Measurements from ENCODE around the gene MDGA2.
"Not testable (repeated sequence)": the region's sequence is repeated elsewhere in the genome, so short reads cannot be mapped to it uniquely, and the experiment has no call there.

MDGA2 gene

DNA sequence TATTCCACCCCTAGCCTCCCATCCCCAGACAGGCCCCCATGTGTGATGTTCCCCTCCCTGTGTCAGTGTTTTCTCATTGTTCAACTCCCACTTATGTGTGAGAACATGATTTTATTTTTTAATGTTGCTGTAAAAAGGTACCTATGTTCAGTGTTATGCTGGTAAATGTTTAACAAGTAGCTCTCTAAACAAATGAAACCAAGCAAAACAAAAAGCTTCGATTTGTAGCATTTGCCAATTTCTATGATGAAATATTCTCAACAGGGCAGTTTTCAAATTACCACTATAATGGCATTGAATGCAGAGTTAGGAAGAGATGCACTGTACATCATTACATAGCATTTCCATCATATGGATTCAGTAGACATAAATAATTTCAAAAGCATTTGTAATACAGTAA, 410.6 kb downstream of the MDGA2 start:
- POLR2A ChIA-PET, result no interaction called here
- DNase-seq (ENCODE audit: extremely low spot score), result no peak
- no peak for TF ChIP-seq ZNF384 (IDR thresholded peaks at IDR 0.05)
- no peak for TF ChIP-seq NFRKB (IDR thresholded peaks at IDR 0.05)
- TF ChIP-seq, protein P1, sequence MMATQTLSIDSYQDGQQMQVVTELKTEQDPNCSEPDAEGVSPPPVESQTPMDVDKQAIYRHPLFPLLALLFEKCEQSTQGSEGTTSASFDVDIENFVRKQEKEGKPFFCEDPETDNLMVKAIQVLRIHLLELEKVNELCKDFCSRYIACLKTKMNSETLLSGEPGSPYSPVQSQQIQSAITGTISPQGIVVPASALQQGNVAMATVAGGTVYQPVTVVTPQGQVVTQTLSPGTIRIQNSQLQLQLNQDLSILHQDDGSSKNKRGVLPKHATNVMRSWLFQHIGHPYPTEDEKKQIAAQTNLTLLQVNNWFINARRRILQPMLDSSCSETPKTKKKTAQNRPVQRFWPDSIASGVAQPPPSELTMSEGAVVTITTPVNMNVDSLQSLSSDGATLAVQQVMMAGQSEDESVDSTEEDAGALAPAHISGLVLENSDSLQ (IDR thresholded peaks at IDR 0.05), result no peak
- no peak for TF ChIP-seq FOXK2 (IDR thresholded peaks at IDR 0.05)
- TF ChIP-seq ELF4 (IDR thresholded peaks at IDR 0.05), result no peak
- TF ChIP-seq BHLHE40 (IDR thresholded peaks at IDR 0.05; ENCODE audit: borderline replicate concordance), result no peak
- TF ChIP-seq CTBP1 (IDR thresholded peaks at IDR 0.05; ENCODE audit: borderline replicate concordance), result no peak
- no peak for TF ChIP-seq TARDBP (IDR thresholded peaks at IDR 0.05)
- TF ChIP-seq ARNT (IDR thresholded peaks at IDR 0.05), result no peak
- TF ChIP-seq LEF1 (IDR thresholded peaks at IDR 0.05; ENCODE audit: borderline replicate concordance), result no peak
- TF ChIP-seq SP1 (IDR thresholded peaks at IDR 0.05), result no peak
- TF ChIP-seq HDGF (IDR thresholded peaks at IDR 0.05; ENCODE audit: borderline replicate concordance), result no peak
- TF ChIP-seq FOXM1 (IDR thresholded peaks at IDR 0.05; ENCODE audit: borderline replicate concordance), result no peak
- TF ChIP-seq SUZ12 (IDR thresholded peaks at IDR 0.05), result no peak
- TF ChIP-seq FOXA1 (IDR thresholded peaks at IDR 0.05), result no peak
- no peak for TF ChIP-seq L3MBTL2 (conservative IDR thresholded peaks at IDR 0.05)
- CTCF ChIA-PET, result no interaction called here

DNA sequence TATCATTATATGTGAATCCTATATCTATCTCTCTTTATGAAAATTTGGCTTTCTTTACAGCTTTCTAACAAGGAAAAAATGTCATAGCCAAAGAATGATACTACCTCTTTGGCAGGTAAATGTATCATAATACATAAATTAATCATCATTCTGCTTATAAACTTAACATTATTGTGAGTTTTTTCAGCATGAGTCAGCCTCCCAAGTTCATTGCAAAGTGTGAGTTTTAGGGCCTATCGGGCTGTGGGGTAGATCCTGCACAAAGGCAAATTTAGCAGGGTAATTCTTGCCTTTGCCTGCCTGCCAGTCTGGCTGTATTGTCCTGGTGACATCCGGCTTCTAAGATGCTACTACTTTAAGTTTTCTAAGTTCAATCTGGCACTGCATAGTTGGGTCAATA, 412.6 kb downstream of the MDGA2 start:
- no peak for DNase-seq (ENCODE audit: extremely low spot score)
- CTCF ChIA-PET, result no interaction called here

DNA sequence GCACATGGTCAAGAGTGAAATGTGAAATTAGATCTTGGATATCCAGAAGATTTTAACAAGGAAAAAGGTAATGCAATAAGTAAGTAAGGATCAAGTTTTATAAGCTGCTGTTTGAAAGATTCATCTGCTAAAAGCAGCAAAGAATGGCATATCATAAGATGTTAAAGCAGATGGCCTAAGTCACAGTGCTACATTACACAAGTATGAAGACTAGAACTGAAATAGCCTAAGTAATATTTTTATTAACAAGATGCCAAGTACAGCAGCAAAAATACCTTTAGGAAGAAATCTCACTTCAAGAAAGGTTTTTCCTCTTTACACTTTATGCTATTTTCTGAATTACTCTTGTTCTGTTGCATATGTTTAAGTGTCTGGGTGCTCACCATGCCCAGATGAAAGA, 414.1 kb downstream of the MDGA2 start:
- TF ChIP-seq SUZ12 (IDR thresholded peaks at IDR 0.05) (no peak), HDGF (IDR thresholded peaks at IDR 0.05; ENCODE audit: borderline replicate concordance) (no peak), FOXK2 (IDR thresholded peaks at IDR 0.05) (no peak), SP1 (IDR thresholded peaks at IDR 0.05) (no peak), NFRKB (IDR thresholded peaks at IDR 0.05) (no peak), ELF4 (IDR thresholded peaks at IDR 0.05) (no peak), CTBP1 (IDR thresholded peaks at IDR 0.05; ENCODE audit: borderline replicate concordance) (no peak), LEF1 (IDR thresholded peaks at IDR 0.05; ENCODE audit: borderline replicate concordance) (no peak), FOXA1 (IDR thresholded peaks at IDR 0.05) (no peak), FOXM1 (IDR thresholded peaks at IDR 0.05; ENCODE audit: borderline replicate concordance) (no peak)
- CTCF ChIA-PET, result no interaction called here
- DNase-seq (ENCODE audit: extremely low spot score), result no peak
- POLR2A ChIA-PET, result no interaction called here

More for the DNA sequence above, 412.6 kb downstream of the MDGA2 start:
- no peak for TF ChIP-seq BHLHE40 (IDR thresholded peaks at IDR 0.05; ENCODE audit: borderline replicate concordance)
- POLR2A ChIA-PET, result no interaction called here

DNA sequence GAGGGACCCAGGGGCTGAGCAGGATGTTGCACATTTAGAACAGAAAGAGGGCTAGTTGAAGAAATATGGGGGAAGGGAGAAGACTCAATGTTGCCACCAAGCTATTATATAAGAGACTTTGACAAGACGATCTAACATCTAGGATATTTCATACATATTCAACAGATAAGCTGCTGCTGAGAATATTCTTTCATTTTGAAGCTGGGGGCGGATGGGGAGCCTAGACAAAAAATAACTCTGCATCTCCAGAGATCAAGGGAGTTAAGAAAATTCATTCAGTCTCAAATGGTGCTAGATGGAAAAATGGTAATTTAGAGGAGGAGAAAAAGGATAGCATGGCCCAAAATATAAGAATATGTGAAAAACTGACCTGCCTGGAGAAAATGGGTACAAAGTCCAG, 415.6 kb downstream of the MDGA2 start:
- TF ChIP-seq NFRKB (IDR thresholded peaks at IDR 0.05) (no peak), TARDBP (IDR thresholded peaks at IDR 0.05) (no peak), L3MBTL2 (conservative IDR thresholded peaks at IDR 0.05) (no peak)
- no peak for DNase-seq (ENCODE audit: extremely low spot score)
- POLR2A ChIA-PET, result no interaction called here
- CTCF ChIA-PET, result no interaction called here

DNA sequence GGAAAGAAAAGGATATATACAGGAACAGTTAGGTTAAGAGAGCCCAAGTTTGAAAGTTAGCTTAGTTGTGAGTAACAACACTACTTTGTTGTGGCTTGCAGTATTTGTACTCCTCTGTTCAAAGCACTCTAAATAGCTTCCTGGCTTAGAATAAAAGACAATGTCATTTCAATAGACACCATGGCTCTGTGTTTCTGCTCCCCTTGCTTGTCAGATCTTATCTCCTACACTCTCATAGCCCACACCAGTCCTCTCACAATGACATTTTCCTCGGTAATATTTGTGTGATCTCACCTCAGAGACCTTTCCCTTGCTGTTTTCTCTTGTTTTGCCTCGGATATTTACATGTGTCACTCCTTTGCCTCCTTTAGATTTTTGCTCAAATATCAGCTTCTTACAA, 418.4 kb downstream of the MDGA2 start:
- CTCF ChIA-PET, result no interaction called here
- TF ChIP-seq FOXM1 (IDR thresholded peaks at IDR 0.05; ENCODE audit: borderline replicate concordance) (no peak), BHLHE40 (IDR thresholded peaks at IDR 0.05; ENCODE audit: borderline replicate concordance) (no peak)
- POLR2A ChIA-PET, result no interaction called here
- DNase-seq (ENCODE audit: extremely low spot score), result no peak

DNA sequence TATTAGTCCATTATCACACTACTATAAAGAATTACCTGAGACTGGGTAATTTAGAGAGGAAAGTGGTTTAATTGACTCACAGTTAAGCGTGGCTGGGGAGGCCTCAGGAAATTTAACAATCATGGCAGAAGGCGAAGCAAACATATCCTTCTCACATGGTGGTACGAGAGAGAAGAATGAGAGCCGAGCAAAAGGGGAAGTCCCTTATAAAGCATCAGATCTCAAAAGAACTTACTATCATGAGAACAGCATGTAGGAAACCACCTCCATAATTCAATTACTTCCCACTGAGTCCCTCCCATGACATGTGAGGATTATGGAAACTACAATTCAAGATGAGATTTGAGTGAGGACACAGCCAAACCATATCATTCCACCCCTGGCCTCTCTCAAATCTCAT, 422.6 kb downstream of the MDGA2 start:
- no peak for DNase-seq (ENCODE audit: extremely low spot score)
- ChIA-PET POLR2A (no interaction called here), CTCF (no interaction called here)
- no peak for TF ChIP-seq CTBP1 (IDR thresholded peaks at IDR 0.05; ENCODE audit: borderline replicate concordance)
- no peak for TF ChIP-seq ZNF384 (IDR thresholded peaks at IDR 0.05)
- TF ChIP-seq NFRKB (IDR thresholded peaks at IDR 0.05), result no peak
- no peak for TF ChIP-seq HDGF (IDR thresholded peaks at IDR 0.05; ENCODE audit: borderline replicate concordance)
- no peak for TF ChIP-seq SUZ12 (IDR thresholded peaks at IDR 0.05)
- TF ChIP-seq, protein P1 (IDR thresholded peaks at IDR 0.05), result no peak
- TF ChIP-seq TARDBP (IDR thresholded peaks at IDR 0.05), result no peak

DNA sequence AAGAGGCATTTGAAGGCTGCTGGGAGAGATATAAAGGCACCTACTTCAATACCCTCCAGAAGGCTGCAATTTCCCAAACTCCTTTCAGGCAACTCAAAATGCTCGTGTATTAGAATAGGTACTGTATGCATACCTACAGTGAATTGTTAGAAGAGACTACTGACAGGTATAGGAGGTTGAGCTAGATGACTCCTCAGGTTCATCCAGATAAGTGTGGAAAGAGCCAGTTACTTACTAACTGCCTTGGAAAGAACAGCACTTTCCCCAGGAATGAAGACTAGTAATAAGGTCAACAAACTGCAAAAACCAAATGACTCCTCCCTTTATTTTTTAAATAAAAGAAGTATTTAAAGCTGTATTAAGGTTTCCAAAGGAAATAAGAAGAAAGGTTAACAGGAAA, 429.0 kb downstream of the MDGA2 start:
- no peak for DNase-seq (ENCODE audit: extremely low spot score)
- POLR2A ChIA-PET, result no interaction called here
- CTCF ChIA-PET, result no interaction called here
- TF ChIP-seq ELF4 (IDR thresholded peaks at IDR 0.05), result no peak
- no peak for TF ChIP-seq L3MBTL2 (conservative IDR thresholded peaks at IDR 0.05)
- TF ChIP-seq ZNF384 (IDR thresholded peaks at IDR 0.05), result no peak
- TF ChIP-seq TARDBP (IDR thresholded peaks at IDR 0.05), result no peak
- TF ChIP-seq HDGF (IDR thresholded peaks at IDR 0.05; ENCODE audit: borderline replicate concordance), result no peak
- no peak for TF ChIP-seq SUZ12 (IDR thresholded peaks at IDR 0.05)
- TF ChIP-seq BHLHE40 (IDR thresholded peaks at IDR 0.05; ENCODE audit: borderline replicate concordance), result no peak
- no peak for TF ChIP-seq ARNT (IDR thresholded peaks at IDR 0.05)
- TF ChIP-seq FOXM1 (IDR thresholded peaks at IDR 0.05; ENCODE audit: borderline replicate concordance), result no peak
- TF ChIP-seq, protein P1 (IDR thresholded peaks at IDR 0.05), result no peak
- no peak for TF ChIP-seq LEF1 (IDR thresholded peaks at IDR 0.05; ENCODE audit: borderline replicate concordance)
- no peak for TF ChIP-seq FOXA1 (IDR thresholded peaks at IDR 0.05)
- TF ChIP-seq CTBP1 (IDR thresholded peaks at IDR 0.05; ENCODE audit: borderline replicate concordance), result no peak
- no peak for TF ChIP-seq NFRKB (IDR thresholded peaks at IDR 0.05)
- TF ChIP-seq SP1 (IDR thresholded peaks at IDR 0.05), result no peak

DNA sequence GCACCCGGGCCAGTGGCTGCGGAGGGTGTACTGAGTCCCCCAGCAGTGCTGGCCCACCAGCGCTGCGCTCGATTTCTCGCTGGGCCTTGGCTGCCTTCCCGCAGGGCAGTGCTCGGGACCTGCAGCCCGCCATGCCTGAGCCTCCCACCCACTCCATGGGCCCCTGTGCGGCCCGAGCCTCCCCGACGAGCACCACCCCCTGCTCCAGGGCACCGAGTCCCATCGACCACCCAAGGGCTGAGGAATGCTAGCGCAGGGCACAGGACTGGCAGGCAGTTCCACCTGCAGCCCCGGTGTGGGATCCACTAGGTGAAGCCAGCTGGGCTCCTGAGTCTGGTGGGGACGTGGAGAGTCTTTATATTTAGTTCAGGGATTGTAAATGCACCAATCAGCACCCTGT, 432.8 kb downstream of the MDGA2 start:
- DNase-seq (ENCODE audit: extremely low spot score); CTCF ChIA-PET; POLR2A ChIA-PET: not testable (repeated sequence)
